ENCODE measurements around the gene SMOC2.

The SMOC2 gene

DNA sequence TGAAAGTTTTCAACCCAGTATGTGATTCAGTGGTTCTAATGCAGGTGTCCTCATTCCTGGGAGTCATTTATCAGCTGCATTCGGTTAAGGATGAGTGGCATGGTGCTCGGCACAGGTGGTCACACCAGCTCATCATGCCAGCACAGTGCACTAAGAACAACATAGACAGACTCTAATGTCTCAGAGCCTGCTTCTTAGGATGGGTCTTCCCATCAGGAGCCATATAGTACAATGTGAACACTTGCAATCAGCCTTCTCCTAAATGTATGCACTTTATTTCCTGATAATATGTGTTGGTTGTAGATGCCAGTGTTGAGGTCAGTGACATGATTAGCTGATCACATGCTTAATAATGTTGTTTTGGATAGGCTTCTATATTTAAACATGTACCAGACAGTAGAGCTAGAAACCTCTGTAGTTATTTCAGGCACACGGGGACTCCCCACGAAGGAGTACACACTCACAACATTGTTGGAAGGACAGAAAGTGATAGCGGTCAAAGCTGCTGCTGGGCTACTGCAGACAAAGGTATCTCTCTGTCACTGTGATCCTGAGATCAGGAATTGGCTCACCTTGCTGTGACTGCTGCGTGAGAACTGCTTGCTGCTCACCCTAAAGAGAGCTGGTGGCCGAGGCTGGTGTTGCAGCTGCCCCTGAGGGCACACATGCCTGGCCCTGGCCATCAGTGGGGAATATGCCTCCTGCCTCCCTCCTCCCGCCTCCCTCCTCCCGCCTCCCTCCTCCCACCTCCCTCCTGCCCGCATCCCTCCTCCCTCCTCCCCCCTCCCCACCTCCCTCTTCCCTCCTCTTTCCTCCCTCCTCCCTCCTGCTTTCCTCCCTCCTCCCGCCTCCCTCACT is 195.4 kb downstream of the SMOC2 start:
- DNase-seq, result no peak

DNA sequence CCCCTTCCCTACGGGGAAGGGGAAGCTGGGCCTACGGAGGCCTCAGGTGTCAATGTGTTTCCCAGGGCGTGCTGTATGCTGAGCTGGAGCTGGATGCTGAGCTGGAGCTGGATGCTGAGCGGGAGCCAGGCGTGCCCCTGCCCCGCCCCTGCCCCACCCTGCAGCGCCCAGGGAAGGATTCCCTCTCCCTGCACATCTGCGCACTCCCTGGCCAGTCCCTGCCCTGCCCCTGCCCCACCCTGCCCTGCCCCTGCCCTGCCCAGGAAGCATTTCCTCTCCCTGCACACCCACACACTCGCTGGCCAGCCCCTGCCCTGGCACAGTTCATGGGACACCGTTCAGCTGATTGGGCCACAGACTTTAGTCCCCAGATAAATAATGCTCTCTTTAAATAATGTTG is 196.8 kb downstream of the SMOC2 start:
- DNase-seq, result no peak

DNA sequence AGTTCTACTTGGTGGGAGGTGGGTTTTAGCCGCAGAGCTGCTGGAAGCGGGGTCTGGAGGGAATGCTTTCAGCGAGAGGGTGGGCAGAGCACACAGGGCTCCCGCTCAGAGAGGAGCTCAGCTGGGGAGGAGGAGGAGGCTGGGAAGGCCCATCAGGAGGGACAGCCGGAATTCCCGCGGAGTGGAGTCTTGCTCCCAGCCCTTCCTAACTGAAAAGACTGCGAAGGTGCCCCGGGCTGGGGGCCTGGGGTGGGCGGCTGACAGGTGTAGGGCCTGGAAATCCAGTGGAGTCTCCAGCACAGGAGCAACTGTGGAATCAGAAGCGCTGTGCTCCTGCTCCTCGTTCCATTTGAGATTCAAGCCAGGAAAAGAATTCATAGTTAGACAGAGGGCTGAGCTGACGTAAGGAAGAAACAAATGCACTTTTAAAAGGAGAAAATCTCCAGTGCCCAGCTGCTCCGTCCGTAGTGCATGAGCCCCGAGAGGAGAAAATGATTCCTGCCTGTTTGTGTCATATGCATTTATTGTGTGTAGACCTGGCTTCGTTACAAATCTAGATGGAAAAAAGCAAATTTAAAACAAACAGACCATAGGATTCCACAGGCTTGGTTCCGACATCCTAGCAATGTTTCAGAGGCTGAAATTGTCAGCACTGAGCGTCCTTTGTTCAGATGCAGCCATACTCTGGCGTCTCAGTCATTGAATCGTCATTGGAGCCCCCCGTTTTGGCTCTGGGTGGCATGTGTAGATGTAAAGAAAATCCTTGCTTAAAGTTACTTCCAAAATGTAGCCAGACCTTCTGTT is 197.7 kb downstream of the SMOC2 start:
- DNase-seq, result no peak

DNA sequence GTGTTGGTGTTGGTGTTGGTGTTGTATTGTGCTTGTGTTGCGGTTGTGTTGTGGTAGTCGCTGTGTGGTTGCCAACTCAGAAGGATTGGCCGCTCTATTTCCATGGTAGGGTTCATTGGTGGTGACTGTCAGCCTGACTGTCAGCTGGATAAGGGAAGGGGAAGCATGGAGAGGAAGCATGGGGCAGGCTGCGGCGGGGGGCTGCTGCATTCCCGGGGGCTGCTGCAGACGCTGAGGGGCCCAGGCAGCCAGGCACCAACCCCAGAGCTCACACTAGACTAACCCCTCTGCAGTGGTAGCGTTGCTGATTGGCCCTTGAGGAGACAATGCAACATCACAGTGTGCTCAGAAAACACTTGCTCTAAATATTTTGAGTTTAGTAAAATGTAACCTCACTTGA is 199.2 kb downstream of the SMOC2 start:
- no peak for DNase-seq

DNA sequence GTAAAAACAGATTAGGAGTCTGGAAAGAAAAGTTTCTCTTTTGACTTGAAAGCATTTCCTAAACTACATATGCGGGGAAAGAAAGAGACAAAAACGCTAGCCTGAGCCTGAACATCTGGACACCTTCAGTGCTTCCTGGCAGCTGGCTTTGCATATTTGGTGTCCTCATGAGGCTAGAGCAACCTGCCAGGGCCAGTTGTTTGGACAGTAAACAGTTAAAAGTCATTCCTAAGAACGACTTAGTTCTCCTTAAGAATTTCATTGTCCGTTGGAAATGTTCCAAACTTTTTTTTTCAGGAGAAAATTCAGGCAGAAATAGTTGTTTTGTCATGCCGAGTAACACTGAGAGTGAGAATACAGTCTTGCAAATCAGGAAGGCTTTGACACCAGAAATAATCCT is 199.8 kb downstream of the SMOC2 start:
- no peak for DNase-seq

DNA sequence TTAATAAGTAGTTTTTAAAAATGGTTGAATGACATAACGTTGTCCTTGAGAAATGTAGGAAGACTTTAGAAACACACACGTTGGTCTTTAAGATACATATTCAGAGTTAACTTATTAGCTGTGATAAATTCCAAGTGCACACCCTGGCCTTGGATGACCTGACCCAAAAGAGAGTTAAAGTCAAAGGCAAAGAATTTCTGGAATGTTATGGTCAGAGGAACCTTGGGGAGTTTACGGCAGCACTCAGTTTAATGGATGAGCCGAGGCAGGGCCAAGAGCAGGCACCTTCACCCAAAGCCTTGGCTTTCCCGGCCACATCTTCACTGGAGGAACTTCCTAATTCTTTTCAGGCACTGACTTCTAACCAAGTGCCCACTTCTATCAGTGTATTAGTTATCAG is 200.5 kb downstream of the SMOC2 start:
- no peak for DNase-seq

DNA sequence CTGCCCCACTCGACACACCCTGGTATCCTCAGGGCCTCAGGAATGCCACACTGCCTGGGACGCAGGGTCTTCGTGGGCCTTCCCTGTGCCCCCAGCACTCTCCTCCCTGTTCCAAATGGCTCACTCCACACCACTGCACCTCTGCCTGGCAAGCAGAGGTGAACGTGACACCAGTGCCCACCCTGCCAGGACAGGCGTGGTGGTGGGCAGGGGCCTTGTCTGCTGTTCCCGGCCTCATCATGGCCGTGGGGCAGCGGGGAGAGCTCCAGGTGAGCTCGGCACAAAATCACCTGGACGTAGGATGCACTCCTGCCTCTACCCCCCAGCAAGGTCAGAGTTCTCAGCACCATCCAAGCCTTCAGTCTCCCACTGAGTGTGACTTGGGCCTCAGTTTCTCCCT is 202.4 kb downstream of the SMOC2 start:
- DNase-seq, result no peak

DNA sequence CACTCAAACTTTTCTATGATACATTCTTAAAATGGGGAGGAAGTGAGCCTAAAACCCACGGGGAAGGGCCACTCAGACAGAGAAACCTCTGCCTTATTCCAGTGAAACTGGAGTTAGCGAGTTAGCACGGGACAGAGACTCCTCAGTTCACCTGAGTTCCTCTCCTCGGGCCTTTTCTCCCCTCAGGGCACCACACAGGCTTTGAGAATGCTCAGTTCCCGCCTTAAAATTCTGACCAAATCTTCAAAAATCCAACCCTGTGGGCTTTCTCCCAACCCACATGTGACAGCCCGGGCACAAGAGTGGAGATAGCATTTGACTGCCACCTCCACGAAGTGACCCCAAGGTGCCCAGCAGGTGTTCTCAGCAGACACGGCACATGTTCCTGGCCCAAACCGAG is 204.3 kb downstream of the SMOC2 start:
- no peak for DNase-seq

DNA sequence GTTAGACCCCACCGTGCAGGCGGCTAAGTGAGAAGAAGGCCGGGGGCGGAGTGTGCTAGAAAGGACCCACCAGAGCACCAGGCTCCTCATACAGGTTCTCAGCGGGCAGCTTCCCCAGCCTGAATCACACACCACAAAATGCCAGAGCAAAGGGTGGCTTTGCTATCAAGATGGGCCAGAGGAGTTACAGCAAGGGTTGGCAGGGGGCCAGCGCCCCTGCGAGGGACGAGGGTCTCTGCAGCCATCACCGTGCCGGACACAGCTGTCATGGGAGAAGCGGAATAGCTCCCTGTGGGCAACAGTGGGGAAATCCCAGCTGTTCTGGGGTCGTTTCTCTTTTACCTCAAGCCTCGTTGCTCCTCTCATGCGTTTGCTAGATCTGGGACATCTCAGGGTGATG is 206.3 kb downstream of the SMOC2 start:
- DNase-seq, result no peak

DNA sequence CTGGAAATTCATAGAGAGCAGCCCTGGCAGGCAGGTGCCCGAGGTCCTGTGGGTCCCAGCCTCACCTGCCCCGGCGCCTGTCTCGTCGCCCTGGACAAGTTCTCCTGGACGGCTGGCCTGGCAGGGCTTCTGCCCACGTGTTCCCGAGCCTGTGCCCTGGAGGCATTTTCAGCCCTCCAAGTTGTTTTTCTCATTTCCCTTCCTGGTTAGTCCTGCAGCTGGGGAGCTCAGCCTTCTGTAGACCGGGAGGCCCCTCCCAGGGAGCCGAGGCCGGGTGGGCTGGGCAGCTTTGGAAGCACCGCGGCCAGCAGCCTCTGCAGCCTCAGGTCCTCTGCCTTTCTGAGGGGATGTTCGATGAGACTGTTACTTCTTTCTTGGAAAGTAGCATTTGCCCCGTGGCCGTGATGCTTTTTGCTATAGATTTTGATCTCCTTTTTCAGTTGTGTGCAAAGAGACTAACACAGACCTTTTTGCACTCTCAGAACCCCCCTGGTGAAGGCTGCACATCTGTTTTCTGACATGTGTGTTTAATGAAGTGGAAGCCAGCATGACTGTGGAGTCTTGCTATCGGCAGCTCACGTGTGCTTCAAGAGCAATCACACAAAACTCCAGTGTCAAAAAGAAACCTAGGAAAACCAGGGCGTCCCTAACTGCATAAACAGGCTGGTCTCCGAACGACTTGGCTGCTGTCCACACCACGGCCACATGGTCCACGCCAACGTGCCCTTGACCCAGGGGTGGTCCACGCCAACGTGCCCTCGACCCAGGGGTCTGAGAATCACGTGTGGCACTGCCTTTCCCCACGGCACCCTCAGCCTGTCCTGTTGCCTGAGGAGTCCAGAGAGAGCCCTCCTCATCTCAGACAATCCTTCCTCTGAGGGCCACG is 207.5 kb downstream of the SMOC2 start:
- DNase-seq, result no peak

DNA sequence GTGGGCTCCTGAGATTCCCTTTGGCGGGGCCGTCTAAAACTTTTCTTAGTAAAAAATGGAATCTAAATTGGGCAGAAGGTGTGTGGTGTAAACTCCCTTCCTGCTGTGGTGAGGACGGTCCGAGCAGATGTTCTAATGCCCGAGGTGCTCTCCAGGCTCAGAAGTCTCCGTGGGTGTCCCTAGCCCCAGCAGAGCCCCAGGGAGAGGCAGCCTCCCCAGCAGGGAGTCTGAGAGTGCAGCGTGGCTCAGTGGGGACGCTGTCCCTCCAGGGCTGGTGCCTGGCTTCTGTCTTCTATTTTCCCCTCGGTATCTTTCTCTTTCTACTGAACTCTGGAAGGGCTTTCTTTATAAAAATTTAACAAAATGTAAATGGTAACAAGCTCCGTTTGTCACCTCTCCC is 208.2 kb downstream of the SMOC2 start:
- DNase-seq, result no peak

DNA sequence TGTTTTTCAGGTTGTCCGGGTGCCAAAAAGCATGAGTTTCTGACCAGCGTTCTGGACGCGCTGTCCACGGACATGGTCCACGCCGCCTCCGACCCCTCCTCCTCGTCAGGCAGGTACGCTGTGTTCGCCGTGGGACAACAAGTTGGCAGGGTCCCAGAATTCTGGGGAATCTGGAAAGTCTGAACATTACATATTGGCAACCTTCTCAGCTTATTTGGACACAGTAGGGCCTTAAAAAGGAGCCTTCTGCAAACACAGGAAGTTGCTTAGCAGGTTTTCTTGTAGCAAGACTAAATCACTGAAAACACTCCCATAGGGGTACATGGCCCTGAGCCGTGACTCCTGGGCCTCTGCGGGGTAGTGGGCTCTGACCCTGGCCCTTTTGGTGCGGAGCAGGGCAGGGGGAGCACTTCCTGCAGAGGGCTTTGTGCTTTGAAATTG is 209.7 kb downstream of the SMOC2 start:
- DNase-seq, result no peak

DNA sequence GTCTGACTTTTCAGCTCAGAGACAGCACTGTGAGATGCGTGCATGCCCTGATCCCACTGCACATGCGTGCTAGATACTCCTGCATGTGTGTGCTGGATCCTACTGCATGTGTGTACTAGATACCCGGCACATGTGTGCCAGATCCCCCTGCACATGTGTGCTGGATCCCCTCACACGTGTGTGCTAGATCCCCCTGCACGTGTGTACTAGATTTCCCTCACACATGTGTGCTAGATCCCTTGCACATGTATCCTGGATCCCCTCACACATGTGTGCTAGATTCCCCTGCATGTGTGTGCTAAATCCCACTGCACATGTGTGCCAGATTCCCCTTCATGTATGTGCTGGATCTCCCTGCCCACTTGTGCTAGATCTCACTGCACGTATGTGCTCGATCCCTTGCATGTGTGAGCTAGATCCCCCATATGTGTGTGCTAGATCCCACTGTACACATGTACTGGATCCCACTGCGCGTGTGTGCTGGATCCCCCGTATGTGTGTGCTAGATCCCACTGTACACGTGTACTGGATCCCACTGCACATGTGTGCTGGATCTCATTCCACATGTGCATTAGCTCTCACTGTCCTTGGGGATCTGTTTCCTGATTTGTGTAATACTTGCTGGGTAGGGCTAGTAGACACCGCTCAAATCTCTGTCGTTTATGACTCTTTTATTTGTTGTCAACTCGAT is 214.6 kb downstream of the SMOC2 start:
- no peak for DNase-seq

DNA sequence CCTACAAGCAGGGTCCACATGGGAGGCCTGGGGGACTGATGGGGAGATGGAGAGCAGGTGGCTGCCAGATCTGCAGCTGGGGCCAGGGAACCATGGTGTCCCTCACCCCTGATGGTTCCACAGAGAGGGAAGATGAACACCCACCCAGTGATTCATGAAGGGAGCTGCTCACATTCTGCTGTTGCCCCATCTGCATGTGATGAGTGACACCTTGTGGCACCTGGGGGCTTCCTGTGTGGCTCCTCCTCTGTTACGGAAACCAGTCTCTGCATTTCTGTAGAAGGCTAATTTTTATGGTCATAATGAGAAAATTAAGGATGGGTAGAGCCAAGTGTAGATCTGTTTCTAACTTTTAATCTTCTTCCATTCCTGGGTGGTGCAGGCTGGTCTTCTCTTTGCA is 217.1 kb downstream of the SMOC2 start:
- DNase-seq, result peak in 1 of 2 experiments; percentile 23

DNA sequence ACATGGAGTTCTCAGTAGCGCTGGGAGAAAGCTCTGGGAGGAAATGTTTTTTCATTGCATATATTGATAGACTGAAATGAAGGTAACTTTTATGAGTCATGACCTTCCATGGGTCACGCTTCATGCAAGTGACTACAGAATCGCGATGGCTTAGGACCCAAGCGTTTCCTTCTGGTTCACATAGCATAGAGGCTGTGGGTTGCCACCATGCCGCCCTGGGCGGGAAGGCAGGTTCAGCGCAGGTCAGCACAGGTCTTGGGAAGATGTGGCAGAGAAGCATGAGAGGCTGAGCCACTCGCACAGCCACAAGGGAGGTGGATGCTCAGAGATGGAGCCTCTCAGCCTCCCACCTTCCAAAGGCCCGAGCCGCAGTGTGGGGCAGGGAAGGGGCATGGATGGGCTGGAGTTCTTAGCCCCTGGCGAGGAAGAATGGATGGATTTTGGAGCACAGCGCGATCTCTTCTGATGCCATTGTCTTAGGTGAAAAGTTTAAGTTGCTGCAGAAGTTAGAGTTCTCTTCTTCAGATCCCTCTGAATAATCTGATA is 219.5 kb downstream of the SMOC2 start:
- DNase-seq, result no peak

DNA sequence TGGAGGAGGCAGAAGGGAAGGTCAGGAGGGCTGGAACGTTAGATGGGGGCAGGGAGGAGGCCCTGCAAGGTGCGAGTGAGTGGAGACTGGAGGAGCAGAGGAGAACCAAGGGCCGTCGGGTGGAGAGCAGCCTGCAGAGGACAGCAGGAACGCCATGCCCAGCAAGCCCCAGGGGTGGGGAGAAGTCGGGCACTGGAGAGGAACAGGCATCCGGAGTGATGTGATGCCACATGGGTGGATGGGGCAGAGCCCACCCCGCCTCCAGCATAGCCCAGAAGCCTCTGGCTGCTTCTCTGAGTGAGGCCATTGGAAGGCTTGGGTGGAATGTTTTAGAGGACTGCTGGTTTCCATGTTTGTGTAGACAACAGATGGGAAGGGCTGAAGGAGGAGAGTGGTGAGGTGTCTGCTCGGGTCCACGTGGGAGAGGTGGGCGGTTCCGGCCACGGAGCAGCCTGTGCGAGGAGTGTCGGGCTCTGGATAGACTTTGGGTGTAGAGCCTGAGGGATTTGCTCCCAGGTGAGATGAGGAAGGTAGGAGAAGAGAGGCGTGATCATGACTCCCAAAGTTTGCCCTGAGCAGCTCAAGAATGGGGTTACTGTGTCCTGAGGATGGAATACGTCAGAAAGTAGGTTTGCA is 221.4 kb downstream of the SMOC2 start:
- DNase-seq, result no peak

DNA sequence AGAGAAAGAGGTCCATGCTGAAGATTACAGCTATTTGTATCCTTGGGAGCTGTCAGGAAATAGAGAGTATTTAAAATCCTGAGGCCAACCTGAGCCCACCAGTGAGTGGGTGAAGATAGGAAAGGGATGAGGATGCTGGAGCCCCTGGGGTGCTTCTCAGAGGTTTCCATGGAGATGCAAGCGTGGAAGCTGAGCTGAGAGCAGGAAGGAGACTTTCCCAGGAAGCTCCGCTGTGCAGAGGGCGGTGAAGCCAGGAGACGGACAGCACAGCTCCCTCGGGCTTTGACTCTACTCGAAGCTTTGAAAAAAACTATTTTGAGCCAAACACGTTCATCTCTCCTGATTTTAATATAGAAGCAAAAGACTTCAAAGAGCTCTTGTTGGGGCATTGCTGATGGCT is 222.1 kb downstream of the SMOC2 start:
- no peak for DNase-seq

DNA sequence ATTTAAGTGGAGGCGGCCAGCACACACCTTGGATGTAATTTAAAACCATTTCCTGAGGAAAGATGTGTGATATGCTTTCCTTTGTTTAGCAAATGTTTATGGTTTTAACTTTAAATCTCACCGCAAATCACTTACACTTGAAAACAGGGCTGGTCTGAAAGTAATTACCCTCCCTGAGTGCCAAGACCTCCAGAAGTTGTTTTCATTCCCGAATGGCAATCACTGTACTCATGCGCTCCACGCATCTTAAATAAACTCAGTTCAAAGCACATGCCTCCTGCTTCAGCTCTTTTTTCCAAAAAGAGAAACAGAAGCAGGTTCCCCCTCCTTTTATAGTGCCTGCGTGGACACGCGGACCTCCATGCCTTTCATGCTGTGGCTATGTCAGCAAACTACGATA is 224.0 kb downstream of the SMOC2 start:
- DNase-seq, result no peak

DNA sequence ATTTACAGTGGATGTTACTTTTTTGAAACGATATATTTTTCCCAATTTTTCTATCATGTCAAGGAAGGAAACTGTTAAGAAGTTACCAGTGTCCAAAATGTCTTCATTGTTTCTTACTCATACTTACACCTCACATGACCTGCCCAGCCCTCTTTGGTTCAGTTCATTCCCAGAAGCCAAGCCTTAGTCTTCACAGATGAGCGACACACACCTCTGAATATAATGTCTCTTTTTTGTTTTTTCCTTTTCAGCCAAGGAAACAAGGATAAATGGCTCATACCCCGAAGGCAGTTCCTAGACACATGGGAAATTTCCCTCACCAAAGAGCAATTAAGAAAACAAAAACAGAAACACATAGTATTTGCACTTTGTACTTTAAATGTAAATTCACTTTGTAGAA is 225.2 kb downstream of the SMOC2 start:
- no peak for DNase-seq

DNA sequence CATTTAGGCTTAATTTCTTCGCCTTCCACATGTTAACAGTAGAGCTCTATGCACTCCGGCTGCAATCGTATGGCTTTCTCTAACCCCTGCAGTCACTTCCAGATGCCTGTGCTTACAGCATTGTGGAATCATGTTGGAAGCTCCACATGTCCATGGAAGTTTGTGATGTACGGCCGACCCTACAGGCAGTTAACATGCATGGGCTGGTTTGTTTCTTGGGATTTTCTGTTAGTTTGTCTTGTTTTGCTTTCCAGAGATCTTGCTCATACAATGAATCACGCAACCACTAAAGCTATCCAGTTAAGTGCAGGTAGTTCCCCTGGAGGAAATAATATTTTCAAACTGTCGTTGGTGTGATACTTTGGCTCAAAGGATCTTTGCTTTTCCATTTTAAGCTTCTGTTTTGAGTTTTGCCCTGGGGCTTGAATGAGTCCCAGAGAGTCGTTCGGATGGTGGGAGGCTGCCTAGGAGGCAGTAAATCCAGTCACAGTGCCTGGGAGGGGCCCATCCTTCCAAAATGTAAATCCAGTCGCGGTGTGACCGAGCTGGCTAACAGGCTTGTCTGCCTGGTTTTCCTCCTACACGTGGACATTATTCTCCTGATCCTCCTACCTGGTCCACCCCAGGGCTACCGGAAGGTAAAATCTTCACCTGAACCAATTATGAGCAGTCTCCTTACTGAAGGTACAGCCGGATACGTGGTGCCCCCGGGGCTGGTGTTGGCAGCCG is 225.9 kb downstream of the SMOC2 start:
- DNase-seq, result no peak

DNA sequence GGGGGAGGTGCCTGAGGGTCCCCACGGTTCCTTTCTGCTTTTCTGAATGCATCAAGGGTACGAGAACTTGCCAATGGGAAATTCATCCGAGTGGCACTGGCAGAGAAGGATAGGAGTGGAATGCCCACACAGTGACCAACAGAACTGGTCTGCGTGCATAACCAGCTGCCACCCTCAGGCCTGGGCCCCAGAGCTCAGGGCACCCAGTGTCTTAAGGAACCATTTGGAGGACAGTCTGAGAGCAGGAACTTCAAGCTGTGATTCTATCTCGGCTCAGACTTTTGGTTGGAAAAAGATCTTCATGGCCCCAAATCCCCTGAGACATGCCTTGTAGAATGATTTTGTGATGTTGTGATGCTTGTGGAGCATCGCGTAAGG is 226.4 kb downstream of the SMOC2 start:
- DNase-seq, result no peak

All from activated T-cell treated with anti-CD3 and anti-CD28 coated beads, Interleukin-2, amount 50 U/mL, for 48 hours (primary cell).